HG03045 (cell line): ENCODE measurements around the gene EME2.

Experiments
- ATAC-seq: cut with Tn5 transposase; IDR thresholded peaks from one replicate; pipeline ENCODE4 v1.9.1; 2021; ENCODE audit warnings: mild to moderate bottlenecking, moderate library complexity; ENCODE audit not compliant: unreplicated experiment

Gene EME2

GRCh38 chr16:1777375-1778199, 5.0 kb downstream of the EME2 start:
- no peak for ATAC-seq

GRCh38 chr16:1778200-1779179, 5.9 kb downstream of the EME2 start:
- ATAC-seq = no peak

GRCh38 chr16:1779234-1779701, 6.7 kb downstream of the EME2 start:
- no peak for ATAC-seq

- ATAC-seq = no peak
Observed at GRCh38 chr16:1779741-1780676, 7.4 kb downstream of the EME2 start.

GRCh38 chr16:1780677-1781072, 8.1 kb downstream of the EME2 start:
- ATAC-seq = no peak

GRCh38 chr16:1781254-1781653, 8.6 kb downstream of the EME2 start:
- ATAC-seq = no peak

GRCh38 chr16:1781758-1782407, 9.3 kb downstream of the EME2 start:
- ATAC-seq = no peak

- peak; percentile 80 for ATAC-seq
Observed at GRCh38 chr16:1782408-1783264, 10.0 kb downstream of the EME2 start, which contains the start of the genes NUBP2 and SPSB3. NUBP2 (plus strand) TSS chr16:1782960; CDS start chr16:1783021, 61 bp downstream. SPSB3 (minus strand) TSS chr16:1782571; CDS start chr16:1781483, 1,088 bp downstream.

GRCh38 chr16:1784977-1785845, 12.6 kb downstream of the EME2 start:
- ATAC-seq = no peak

GRCh38 chr16:1785846-1786170, 13.2 kb downstream of the EME2 start:
- ATAC-seq = no peak

- no peak for ATAC-seq
Observed at GRCh38 chr16:1786242-1787055, 13.8 kb downstream of the EME2 start.

GRCh38 chr16:1787056-1787321, 14.4 kb downstream of the EME2 start:
- ATAC-seq = no peak

GRCh38 chr16:1787322-1788094, 14.9 kb downstream of the EME2 start:
- ATAC-seq = no peak

GRCh38 chr16:1788095-1788707, 15.6 kb downstream of the EME2 start:
- no peak for ATAC-seq

- no peak for ATAC-seq
Observed at GRCh38 chr16:1788708-1789100, 16.1 kb downstream of the EME2 start.

- no peak for ATAC-seq
Observed at GRCh38 chr16:1789643-1790045, 17.0 kb downstream of the EME2 start.
